ENCODE data around the gene CASP10.

Gene CASP10

DNA sequence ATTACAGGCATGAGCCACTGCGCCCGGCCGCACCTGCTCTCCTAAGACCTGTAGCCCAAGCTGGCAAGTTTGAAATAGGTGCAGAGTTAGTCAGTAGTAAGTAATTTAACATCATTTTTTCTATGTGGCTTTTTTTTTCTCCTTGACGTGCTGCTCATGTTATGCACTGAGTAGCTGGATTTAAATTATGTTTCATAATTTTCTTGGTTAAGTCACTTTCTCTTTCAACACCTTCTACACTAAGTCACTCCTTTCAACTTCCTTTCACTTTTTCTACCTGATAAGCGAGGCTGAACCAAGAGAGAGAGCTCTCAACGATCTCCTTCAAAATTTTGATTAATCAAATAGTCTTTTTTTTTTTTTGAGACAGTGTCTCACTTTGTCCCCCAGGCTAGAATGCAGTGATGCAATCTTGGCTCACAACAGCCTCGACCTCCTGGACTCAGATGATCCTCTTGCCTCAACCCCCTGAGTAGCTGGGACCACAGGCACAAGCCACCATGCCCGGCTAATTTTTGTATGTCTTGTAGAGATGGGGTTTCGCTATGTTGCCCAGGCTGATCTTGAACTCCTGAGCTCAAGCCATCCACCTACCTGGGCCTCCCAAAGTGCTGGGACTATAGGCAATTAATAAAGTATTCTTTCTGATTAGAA is 90.5 kb downstream of the CASP10 start:
- no peak for TF ChIP-seq CTCF (IDR thresholded peaks at IDR 0.05; ENCODE audit: extremely low read depth, missing control alignments)
- DNase-seq (ENCODE audit: low spot score), result no peak

DNA sequence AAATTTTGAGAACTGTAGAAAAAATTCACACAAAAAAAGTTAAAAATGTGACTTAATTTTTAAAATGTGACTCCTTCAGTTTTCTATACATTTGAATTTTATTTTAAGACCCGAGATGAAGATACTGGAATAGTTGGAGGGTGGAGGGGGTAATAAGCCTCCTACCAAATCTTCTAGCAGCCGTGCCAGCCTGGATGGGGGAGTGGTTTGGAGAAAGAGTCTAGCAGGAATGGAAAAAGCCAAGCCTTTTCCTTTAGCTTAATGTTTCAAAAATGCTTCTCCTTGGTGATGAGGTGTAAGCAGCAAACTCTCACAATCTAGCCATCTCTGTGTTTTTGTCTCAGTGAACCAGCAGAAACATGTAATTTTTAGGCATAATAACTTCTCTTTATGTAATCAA is 92.1 kb downstream of the CASP10 start:
- TF ChIP-seq CTCF (IDR thresholded peaks at IDR 0.05; ENCODE audit: extremely low read depth, missing control alignments), result no peak
- no peak for DNase-seq (ENCODE audit: low spot score)

DNA sequence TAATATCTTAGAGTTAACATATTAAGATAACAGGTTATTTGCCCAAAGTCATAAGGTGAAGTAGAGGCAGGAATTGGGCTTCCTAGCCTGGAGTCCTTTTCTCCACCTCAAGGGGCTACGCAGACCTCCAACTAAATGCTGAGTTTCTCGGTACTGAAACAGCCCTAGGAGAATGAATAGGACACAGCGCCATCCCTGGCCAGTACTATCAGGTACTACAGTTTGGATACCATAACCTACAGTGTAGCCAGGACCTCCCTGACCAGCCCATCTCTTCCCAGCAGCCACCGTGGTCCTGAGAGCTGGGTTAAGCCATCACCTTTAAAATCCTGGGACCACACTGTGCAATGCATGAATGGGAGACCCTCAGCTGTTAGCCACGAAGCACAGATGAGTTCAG is 93.0 kb downstream of the CASP10 start:
- no peak for TF ChIP-seq CTCF (IDR thresholded peaks at IDR 0.05; ENCODE audit: extremely low read depth, missing control alignments)
- no peak for DNase-seq (ENCODE audit: low spot score)

GRCh38 chr2:201276511-201276910 is 93.6 kb downstream of the CASP10 start:
- no peak for TF ChIP-seq CTCF (IDR thresholded peaks at IDR 0.05; ENCODE audit: extremely low read depth, missing control alignments)
- DNase-seq (ENCODE audit: low spot score), result no peak

Data from GM20000 (cell line).